ENCODE measurements around the gene APPL2. TPM values are rescaled to one million over a fixed set of nuclear protein-coding genes. Genes with fewer than 3 reads are reported as not detected.

APPL2 gene
- polyA plus RNA-seq, 4 donors, result 66.4 to 98.5 (median 88.4) TPM

DNA sequence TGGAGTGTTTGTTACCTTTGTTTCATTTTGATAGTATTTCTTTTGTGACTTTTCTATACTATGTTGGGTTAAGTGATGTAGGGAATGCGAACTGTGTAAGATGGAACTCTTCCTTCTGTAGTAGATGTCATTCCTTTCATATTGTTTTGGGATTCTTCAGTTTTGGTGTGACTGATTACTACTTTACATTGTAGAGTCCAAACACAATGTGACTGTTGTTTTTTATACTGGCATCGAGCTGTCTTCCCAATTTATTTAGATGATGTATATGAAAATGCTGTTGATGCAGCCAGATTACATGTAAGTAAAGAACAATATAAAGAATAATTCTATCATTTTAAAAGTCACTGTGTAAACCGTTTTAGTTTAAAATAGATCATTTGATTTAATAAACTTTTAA lies 93.7 kb downstream of the APPL2 start:
- no peak for DNase-seq (ENCODE audit: low read depth in 4 of 4, low spot score in 3 of 4)

DNA sequence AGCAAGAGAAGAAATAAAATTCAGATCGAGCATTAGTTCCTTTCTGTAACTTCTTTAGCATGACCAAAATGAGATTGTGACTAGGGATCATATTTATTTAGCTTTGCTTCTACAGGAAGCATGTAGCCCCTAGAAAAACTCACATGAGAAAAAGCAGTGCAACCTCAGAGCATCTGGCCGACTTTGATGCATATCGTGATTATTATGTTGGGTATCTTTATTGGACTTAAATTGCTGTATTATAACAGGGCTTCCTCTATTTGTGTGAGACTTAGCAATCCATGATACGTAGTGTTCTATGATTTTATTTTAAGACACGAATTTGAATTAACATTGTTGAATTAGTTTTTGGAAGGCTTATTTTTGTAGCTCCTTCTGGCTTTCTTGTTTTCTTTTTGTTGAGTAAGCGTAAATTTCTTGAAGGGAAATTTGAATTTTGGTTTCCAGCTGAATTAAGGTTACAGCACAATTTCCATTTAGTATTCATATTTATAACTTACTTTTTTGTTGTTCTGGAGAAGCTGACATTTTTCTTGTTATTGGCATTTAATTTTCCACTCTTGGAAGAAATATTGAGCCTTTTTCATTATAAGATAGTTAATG lies 94.6 kb downstream of the APPL2 start:
- no peak for DNase-seq (ENCODE audit: low read depth in 4 of 4, low spot score in 3 of 4)

DNA sequence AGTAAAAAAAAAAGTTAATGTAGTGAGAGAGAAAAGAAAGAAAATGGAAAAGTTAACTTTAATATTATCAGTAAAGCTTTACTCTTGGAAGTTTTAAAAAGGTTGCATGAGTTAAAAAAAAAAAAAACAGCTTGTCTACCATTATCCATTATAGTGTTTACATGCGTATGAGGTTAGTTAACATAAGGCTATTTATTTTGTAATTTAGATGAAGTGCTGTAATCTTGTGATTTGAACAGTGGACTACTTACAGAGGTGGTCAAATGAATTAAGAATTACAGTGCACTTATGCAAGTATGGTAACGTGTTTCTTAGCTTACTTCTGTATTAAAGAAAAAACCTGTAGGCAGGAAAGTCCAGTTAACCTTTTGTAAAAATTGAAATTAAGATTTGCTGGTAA lies 97.7 kb downstream of the APPL2 start:
- no peak for DNase-seq (ENCODE audit: low read depth in 4 of 4, low spot score in 3 of 4)

Other genes starting within 250 kb of the APPL2 start
- gene NOPCHAP1, start 249.9 kb downstream of the APPL2 start, polyA plus RNA-seq (ENCODE audit: insufficient read length in 4 of 4), result 10 to 100 TPM; 12.3 to 15.1 (median 13.0) TPM
- gene ALDH1L2, start 151.7 kb downstream of the APPL2 start, polyA plus RNA-seq (ENCODE audit: insufficient read length in 4 of 4), result 1 to 10 TPM in 3 of 4 donors, under 1 TPM in 1; 0.75 to 4.1 (median 1.3) TPM
- gene WASHC4, start 128.4 kb downstream of the APPL2 start, polyA plus RNA-seq (ENCODE audit: insufficient read length in 4 of 4), result 10 to 100 TPM; 43.2 to 69.5 (median 61.3) TPM
- 100 to 1,000 TPM in 1 of 4 donors, 10 to 100 TPM in 3; 43.7 to 101 (median 74.5) TPM for gene C12orf75, start 94.5 kb upstream of the APPL2 start, polyA plus RNA-seq (ENCODE audit: insufficient read length in 4 of 4)